Body of pancreas (tissue), 4 donors: ENCODE data around the gene SUPT3H.

Experiments used
- CTCF ChIP-seq, 7 experiments: fragments of 450-650 bp in 4 of 7; fragments of 200-600 bp in 3 of 7; sonication (generic) in 3 of 7; IDR thresholded peaks; one replicate each; pipeline ENCODE4 v1.5.1; 2016 to 2019; ENCODE audit warnings: antibody characterized with exemption in 7 of 7
- POLR2A ChIP-seq, 3 donors: fragments of 450-650 bp; IDR thresholded peaks; one replicate each; pipeline ENCODE4 v1.6.1; 2016; ENCODE audit warnings: antibody characterized with exemption in 3 of 3, mild to moderate bottlenecking in 2 of 3

- no peak for TF ChIP-seq POLR2A (IDR thresholded peaks at IDR 0.05)
- no peak for TF ChIP-seq CTCF (IDR thresholded peaks at IDR 0.05)
Observed at GRCh38 chr6:44933108-44933507, 444.6 kb downstream of the SUPT3H start.
